Memory B cell (primary cell): ENCODE data around the gene CYSLTR1.
"Not testable (repeated sequence)": the region's sequence is repeated elsewhere in the genome, so short reads cannot be mapped to it uniquely, and the experiment has no call there.

Experiments used
- ATAC-seq: fragments of 150-1000 bp; cut with Tn5 transposase; 2 replicates; pipeline ENCODE4 v1.10.0; 2021; ENCODE audit warnings: low read depth, mild to moderate bottlenecking, moderate library complexity
- DNase-seq, 2 donors: peaks; one replicate each; pipeline ENCODE4 v3.0.0; 2022; ENCODE audit warnings: low spot score in 2 of 2
- H3K27ac Mint-ChIP-seq: one replicate; pipeline ENCODE4 v1.8.0; 2022; ENCODE audit warnings: mild to moderate bottlenecking, moderate library complexity, mixed read lengths
- H3K27me3 Mint-ChIP-seq: one replicate; pipeline ENCODE4 v1.8.0; 2022; ENCODE audit warnings: mixed read lengths
- H3K36me3 Mint-ChIP-seq: one replicate; pipeline ENCODE4 v1.8.0; 2022; ENCODE audit warnings: mild to moderate bottlenecking, mixed read lengths
- H3K4me1 Mint-ChIP-seq: one replicate; pipeline ENCODE4 v1.8.0; 2022; ENCODE audit warnings: mixed read lengths
- H3K4me3 Mint-ChIP-seq: one replicate; pipeline ENCODE4 v1.8.0; 2022; ENCODE audit warnings: mild to moderate bottlenecking, moderate library complexity, mixed read lengths
- H3K9me3 Mint-ChIP-seq: one replicate; pipeline ENCODE4 v1.8.0; 2022; ENCODE audit warnings: mixed read lengths

The CYSLTR1 gene

GRCh38 chrX:78315745-78316144 is 11.7 kb downstream of the CYSLTR1 start:
- H3K36me3 Mint-ChIP-seq, result peaks cover 27% of the 10 kb centered on the region
- H3K9me3 Mint-ChIP-seq, result peaks cover 5% of the 10 kb centered on the region
- H3K4me1 Mint-ChIP-seq, result peaks cover 47% of the 10 kb centered on the region
- peak overlapping the region; percentile 50 for H3K27ac Mint-ChIP-seq
- H3K4me3 Mint-ChIP-seq, result peak overlapping the region; percentile 24
- H3K27me3 Mint-ChIP-seq, result no peaks in the 10 kb centered on the region
- DNase-seq, result no peak
- no peak for ATAC-seq

DNA sequence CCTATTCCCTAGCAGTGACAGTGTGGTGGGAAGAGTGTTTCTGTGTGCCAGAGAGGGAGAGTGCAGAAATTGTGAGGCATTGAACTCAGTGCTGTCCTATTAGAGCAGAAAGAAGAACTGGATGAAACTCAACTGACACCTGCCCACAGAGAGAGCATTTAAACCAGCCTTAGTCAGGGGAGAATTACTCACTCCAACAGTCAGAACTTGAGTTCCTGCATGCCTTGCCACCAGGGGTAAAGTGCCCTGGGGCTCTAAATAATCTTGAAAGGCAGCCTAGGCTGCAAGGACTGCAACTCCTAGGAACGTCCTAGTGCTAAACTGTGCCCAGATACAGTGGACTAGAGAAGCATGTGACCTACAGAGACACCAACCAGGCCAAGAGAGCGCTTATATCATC is 12.8 kb downstream of the CYSLTR1 start:
- peaks cover 56% of the 10 kb centered on the region for H3K4me1 Mint-ChIP-seq

GRCh38 chrX:78313526-78313925 is 13.9 kb downstream of the CYSLTR1 start:
- DNase-seq, result no peak
- Mint-ChIP-seq H3K4me3 (peak overlapping the region; percentile 8), H3K36me3 (peaks cover 44% of the 10 kb centered on the region)

More for the DNA sequence above, 12.8 kb downstream of the CYSLTR1 start:
- Mint-ChIP-seq H3K9me3 (peaks cover 8% of the 10 kb centered on the region), H3K27me3 (no peaks in the 10 kb centered on the region), H3K27ac (peak overlapping the region; percentile 70), H3K36me3 (peaks cover 35% of the 10 kb centered on the region), H3K4me3 (peak overlapping the region; percentile 49)
- ATAC-seq (no peak), DNase-seq (no peak)

GRCh38 chrX:78307665-78308064 is 19.7 kb downstream of the CYSLTR1 start:
- Mint-ChIP-seq H3K27ac (no peak overlapping the region), H3K27me3 (no peaks in the 10 kb centered on the region), H3K9me3 (peaks cover 4% of the 10 kb centered on the region), H3K36me3 (peaks cover 40% of the 10 kb centered on the region), H3K4me1 (peaks cover 28% of the 10 kb centered on the region), H3K4me3 (no peak overlapping the region)
- no peak for DNase-seq
- ATAC-seq, result no peak

More at GRCh38 chrX:78313526-78313925, 13.9 kb downstream of the CYSLTR1 start:
- no peak for ATAC-seq
- Mint-ChIP-seq H3K27ac (peak overlapping the region; percentile 70), H3K9me3 (peaks cover 8% of the 10 kb centered on the region), H3K4me1 (peaks cover 60% of the 10 kb centered on the region), H3K27me3 (no peaks in the 10 kb centered on the region)

- ATAC-seq (no peak), DNase-seq (no peak)
- H3K27me3 Mint-ChIP-seq, result no peaks in the 10 kb centered on the region
- no peak overlapping the region for H3K27ac Mint-ChIP-seq
- H3K4me1 Mint-ChIP-seq, result peaks cover 6% of the 10 kb centered on the region
- peaks cover 34% of the 10 kb centered on the region for H3K36me3 Mint-ChIP-seq
- no peak overlapping the region for H3K4me3 Mint-ChIP-seq
- H3K9me3 Mint-ChIP-seq, result peaks cover 1% of the 10 kb centered on the region
These were observed 24.3 kb downstream of the CYSLTR1 start for GRCh38 chrX:78303086-78303485.

DNA sequence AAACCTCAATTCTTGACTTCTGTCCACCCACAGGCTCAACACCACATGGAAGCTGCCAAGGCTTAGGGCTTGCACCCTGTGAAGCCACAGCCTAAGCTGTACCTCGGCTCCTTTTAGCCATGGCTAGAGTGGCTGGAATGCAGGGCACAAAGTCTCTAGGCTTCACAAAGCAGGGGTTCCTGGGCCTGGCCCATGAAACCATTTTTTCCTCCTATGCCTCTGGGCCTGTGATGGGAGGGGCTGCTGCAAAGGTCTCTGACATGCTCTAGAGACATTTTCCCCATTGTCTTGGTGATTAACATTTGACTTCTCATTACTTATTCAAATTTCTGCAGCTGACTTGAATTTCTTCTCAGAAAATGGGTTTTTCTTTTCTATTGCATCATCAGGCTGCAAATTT is 26.5 kb downstream of the CYSLTR1 start:
- peaks cover 26% of the 10 kb centered on the region for H3K36me3 Mint-ChIP-seq
- H3K27ac Mint-ChIP-seq, ATAC-seq, H3K4me3 Mint-ChIP-seq, H3K9me3 Mint-ChIP-seq, H3K4me1 Mint-ChIP-seq, DNase-seq, H3K27me3 Mint-ChIP-seq: not testable (repeated sequence)

- Mint-ChIP-seq H3K4me1 (peaks cover 2% of the 10 kb centered on the region), H3K27me3 (no peaks in the 10 kb centered on the region), H3K9me3 (peaks cover 4% of the 10 kb centered on the region), H3K36me3 (peaks cover 42% of the 10 kb centered on the region), H3K27ac (no peak overlapping the region), H3K4me3 (no peak overlapping the region)
- no peak for DNase-seq
- ATAC-seq, result no peak
These were observed 43.9 kb downstream of the CYSLTR1 start for GRCh38 chrX:78283511-78283910.

- DNase-seq (no peak), ATAC-seq (no peak)
- H3K9me3 Mint-ChIP-seq, result no peaks in the 10 kb centered on the region
- no peak overlapping the region for H3K27ac Mint-ChIP-seq
- H3K36me3 Mint-ChIP-seq, result no peaks in the 10 kb centered on the region
- H3K4me3 Mint-ChIP-seq, result no peak overlapping the region
- H3K27me3 Mint-ChIP-seq, result no peaks in the 10 kb centered on the region
- no peaks in the 10 kb centered on the region for H3K4me1 Mint-ChIP-seq
These were observed 90.3 kb downstream of the CYSLTR1 start for GRCh38 chrX:78237127-78237526.

DNA sequence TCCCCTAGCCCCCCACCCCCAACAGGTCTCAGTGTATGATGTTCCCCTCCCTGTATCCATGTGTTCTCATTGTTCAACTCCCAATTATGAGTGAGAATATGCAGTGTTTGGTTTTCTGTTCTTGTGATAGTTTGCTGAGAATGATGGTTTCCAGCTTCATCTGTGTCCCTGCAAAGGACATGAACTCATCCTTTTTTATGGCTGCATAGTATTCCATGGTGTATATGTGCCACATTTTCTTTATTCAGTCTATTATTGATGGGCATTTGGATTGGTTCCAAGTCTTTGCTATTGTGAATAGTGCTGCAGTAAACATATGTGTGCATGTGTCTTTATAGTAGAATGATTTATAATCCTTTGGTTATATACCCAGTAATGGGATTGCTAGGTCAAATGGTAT is 101.4 kb downstream of the CYSLTR1 start:
- H3K27me3 Mint-ChIP-seq, H3K4me3 Mint-ChIP-seq, H3K27ac Mint-ChIP-seq, H3K4me1 Mint-ChIP-seq, DNase-seq, H3K9me3 Mint-ChIP-seq, H3K36me3 Mint-ChIP-seq, ATAC-seq: not testable (repeated sequence)
